Adrenal gland (tissue), 5 donors: ENCODE data around the gene NFIC.

Experiments used
- CTCF ChIP-seq, 6 experiments: fragments of 450-650 bp in 4 of 6; fragments of 200-600 bp in 2 of 6; sonication (generic) in 1 of 6; IDR thresholded peaks; 1 replicate in 5 of 6; 2 replicates in 1 of 6; pipeline versions ENCODE4 v1.5.1 to v1.8.0; 2016 to 2021; ENCODE audit warnings: antibody characterized with exemption in 6 of 6, mild to moderate bottlenecking in 2 of 6, moderate library complexity in 1 of 6
- POLR2A ChIP-seq, 2 donors: fragments of 450-650 bp; IDR thresholded peaks; one replicate each; pipeline ENCODE4 v1.6.1; 2017; ENCODE audit warnings: antibody characterized with exemption in 2 of 2, mild to moderate bottlenecking in 2 of 2, moderate library complexity in 1 of 2
- donor health status: DM: no; HTN: no; CAD: no.

GRCh38 chr19:3504735-3505134 lies 138.4 kb downstream of the NFIC start:
- TF ChIP-seq CTCF (IDR thresholded peaks at IDR 0.05) (no peak), POLR2A (IDR thresholded peaks at IDR 0.05) (no peak)
